SU-DHL-6 (cell line): ENCODE measurements around the gene POLA2.
"Not testable (repeated sequence)": the region's sequence is repeated elsewhere in the genome, so short reads cannot be mapped to it uniquely, and the experiment has no call there.

Experiments
- H2AFZ ChIP-seq: fragments of 200-600 bp; sonication (generic); 2 replicates; pipeline ENCODE4 v1.6.1; 2014; ENCODE audit warnings: low read depth, mild to moderate bottlenecking, moderate library complexity, mixed read lengths, antibody characterized with exemption, low read length; ENCODE audit not compliant: severe bottlenecking
- H3F3A ChIP-seq: fragments of 200-600 bp; shearing (Covaris generic); 2 replicates; pipeline ENCODE4 v1.6.0; 2016; ENCODE audit warnings: antibody characterized with exemption, mild to moderate bottlenecking; ENCODE audit not compliant: insufficient read depth
- H3K27ac ChIP-seq: fragments of 200-600 bp; sonication (generic); 2 replicates; pipeline ENCODE4 v1.5.1; 2016; ENCODE audit warnings: low read depth, mild to moderate bottlenecking, low read length, moderate library complexity, mixed read lengths
- H3K27me3 ChIP-seq: fragments of 200-600 bp; sonication (generic), shearing (Covaris generic); 2 replicates; pipeline ENCODE4 v1.6.0; 2014; ENCODE audit warnings: mild to moderate bottlenecking, low read length
- H3K36me3 ChIP-seq: fragments of 200-600 bp; sonication (generic); 2 replicates; pipeline ENCODE4 v1.6.1; 2014; ENCODE audit warnings: mild to moderate bottlenecking, low read length, mixed read lengths
- H3K4me2 ChIP-seq: fragments of 300-600, 200-600 bp; shearing (Covaris generic), sonication (generic); 2 replicates; pipeline ENCODE4 v1.6.0; 2014; ENCODE audit warnings: low read length, low read depth, mild to moderate bottlenecking; ENCODE audit not compliant: poor library complexity, severe bottlenecking
- H3K4me3 ChIP-seq: fragments of 200-600 bp; sonication (generic); 2 replicates; pipeline ENCODE4 v1.5.1; 2014; ENCODE audit warnings: antibody characterized with exemption, low read length, mild to moderate bottlenecking, mixed read lengths; ENCODE audit not compliant: insufficient read depth, poor library complexity, severe bottlenecking
- H3K79me2 ChIP-seq: fragments of 200-600 bp; sonication (generic); 2 replicates; pipeline ENCODE4 v1.6.1; 2014; ENCODE audit warnings: mild to moderate bottlenecking, low read length, moderate library complexity; ENCODE audit not compliant: insufficient read depth
- H3K9ac ChIP-seq: fragments of 200-600 bp; sonication (generic); 2 replicates; pipeline ENCODE4 v1.7.0; 2014; ENCODE audit warnings: mild to moderate bottlenecking, low read length
- H3K9me2 ChIP-seq: fragments of 200-600 bp; sonication (generic); replicated peaks from 2 replicates; pipeline ENCODE4 v1.6.1; 2014; ENCODE audit warnings: low read length; ENCODE audit not compliant: insufficient read depth
- H3K9me3 ChIP-seq: fragments of 200-600 bp; sonication (generic); 2 replicates; pipeline ENCODE4 v1.6.1; 2014; ENCODE audit warnings: low read length, mixed read lengths; ENCODE audit not compliant: insufficient read depth
- H4K20me1 ChIP-seq: fragments of 200-600 bp; sonication (generic); 2 replicates; pipeline ENCODE4 v1.6.1; 2014; ENCODE audit warnings: low read depth, mild to moderate bottlenecking, antibody characterized with exemption, low read length, moderate library complexity, mixed read lengths
- CTCF ChIP-seq: fragments of 200-600 bp; sonication (generic); IDR thresholded peaks from one replicate; pipeline ENCODE4 v1.5.1; 2017; ENCODE audit warnings: antibody characterized with exemption, mild to moderate bottlenecking, low read length, moderate library complexity; ENCODE audit not compliant: insufficient read depth, poor library complexity, severe bottlenecking
- EZH2phosphoT487 ChIP-seq: fragments of 200-600 bp; sonication (generic), shearing (Covaris generic); conservative IDR thresholded peaks from 2 replicates; pipeline ENCODE4 v1.6.1; 2018; ENCODE audit warnings: mild to moderate bottlenecking, antibody characterized with exemption, low read length, moderate library complexity, mixed read lengths

POLA2 gene

GRCh38 chr11:65236194-65237059 lies 25.3 kb upstream of the POLA2 start:
- Histone ChIP-seq H3K79me2 (no peaks in the 10 kb centered on the region), H3K36me3 (no peaks in the 10 kb centered on the region), H3F3A (no peaks in the 10 kb centered on the region), H3K4me3 (no peak overlapping the region), H3K9ac (no peak overlapping the region), H3K4me2 (no peak overlapping the region), H4K20me1 (no peaks in the 10 kb centered on the region), H2AFZ (no peak overlapping the region), H3K27ac (no peak overlapping the region), H3K9me2 (no peaks in the 10 kb centered on the region), H3K9me3 (no peaks in the 10 kb centered on the region), H3K27me3 (no peaks in the 10 kb centered on the region)
- TF ChIP-seq CTCF (no peak), EZH2phosphoT487 (no peak)

GRCh38 chr11:65238302-65238701 lies 23.5 kb upstream of the POLA2 start:
- not testable (repeated sequence) for H3K79me2 ChIP-seq, H4K20me1 ChIP-seq, H3K4me2 ChIP-seq, H3F3A ChIP-seq, H3K9me2 ChIP-seq, H3K9me3 ChIP-seq, H3K27me3 ChIP-seq, H3K9ac ChIP-seq, H3K36me3 ChIP-seq, H3K27ac ChIP-seq, H3K4me3 ChIP-seq, H2AFZ ChIP-seq

- Histone ChIP-seq H3K27ac (no peak overlapping the region), H2AFZ (no peak overlapping the region), H3K36me3 (no peaks in the 10 kb centered on the region), H4K20me1 (no peaks in the 10 kb centered on the region), H3K9me3 (no peaks in the 10 kb centered on the region; the same call in none of the 2 replicates), H3K4me2 (no peak overlapping the region), H3K79me2 (no peaks in the 10 kb centered on the region), H3K27me3 (no peaks in the 10 kb centered on the region), H3K9me2 (no peaks in the 10 kb centered on the region), H3K4me3 (no peak overlapping the region), H3F3A (no peaks in the 10 kb centered on the region), H3K9ac (no peak overlapping the region)
- TF ChIP-seq EZH2phosphoT487, result no peak
Measured at GRCh38 chr11:65241134-65241533, 20.6 kb upstream of the POLA2 start.

- no peak overlapping the region for H3K4me3 ChIP-seq
- no peak overlapping the region for H3K9ac ChIP-seq
- no peaks in the 10 kb centered on the region; the same call in none of the 2 replicates for H3K9me3 ChIP-seq
- H3F3A ChIP-seq, result no peaks in the 10 kb centered on the region
- no peak overlapping the region for H3K27ac ChIP-seq
- no peaks in the 10 kb centered on the region for H3K36me3 ChIP-seq
- H4K20me1 ChIP-seq, result no peaks in the 10 kb centered on the region
- no peaks in the 10 kb centered on the region for H3K79me2 ChIP-seq
- H3K4me2 ChIP-seq, result no peak overlapping the region
- no peak overlapping the region for H2AFZ ChIP-seq
- H3K9me2 ChIP-seq, result no peaks in the 10 kb centered on the region
- no peak for TF ChIP-seq CTCF
- no peak for TF ChIP-seq EZH2phosphoT487
- no peaks in the 10 kb centered on the region for H3K27me3 ChIP-seq
Measured at GRCh38 chr11:65241692-65242091, 20.1 kb upstream of the POLA2 start.
